GM19025 (cell line): Measurements from ENCODE around the gene HEG1.
A peak's percentile ranks its signal among the peaks of the same experiment; 100 is the strongest.

ENCODE experiments used
- ATAC-seq: cut with Tn5 transposase; IDR thresholded peaks from one replicate; pipeline ENCODE4 v1.9.1; 2021; ENCODE audit warnings: mild to moderate bottlenecking, low read depth, moderate library complexity; ENCODE audit not compliant: unreplicated experiment

Gene HEG1

GRCh38 chr3:124998247-124998630, 57.6 kb downstream of the HEG1 start:
- no peak for ATAC-seq

GRCh38 chr3:124997303-124998246, 58.2 kb downstream of the HEG1 start:
- ATAC-seq, result no peak

- peak; percentile 67 for ATAC-seq
Observed at GRCh38 chr3:124995460-124995994, 60.3 kb downstream of the HEG1 start.

- no peak for ATAC-seq
Observed at GRCh38 chr3:124993466-124993865, 62.3 kb downstream of the HEG1 start.

GRCh38 chr3:124992041-124992440, 63.8 kb downstream of the HEG1 start:
- no peak for ATAC-seq

- ATAC-seq, result no peak
Observed at GRCh38 chr3:124986192-124987143, 69.3 kb downstream of the HEG1 start.

- ATAC-seq, result no peak
Observed at GRCh38 chr3:124985349-124985748, 70.4 kb downstream of the HEG1 start.

GRCh38 chr3:124984754-124985153, 71.0 kb downstream of the HEG1 start:
- ATAC-seq, result no peak

GRCh38 chr3:124982855-124983254, 72.9 kb downstream of the HEG1 start:
- ATAC-seq, result no peak

- no peak for ATAC-seq
Observed at GRCh38 chr3:124981472-124981871, 74.3 kb downstream of the HEG1 start.

- no peak for ATAC-seq
Observed at GRCh38 chr3:124978627-124979026, 77.2 kb downstream of the HEG1 start.

- no peak for ATAC-seq
Observed at GRCh38 chr3:124976383-124976782, 79.4 kb downstream of the HEG1 start.

- no peak for ATAC-seq
Observed at GRCh38 chr3:124974691-124975090, 81.1 kb downstream of the HEG1 start.

GRCh38 chr3:124973290-124973689, 82.5 kb downstream of the HEG1 start:
- ATAC-seq, result no peak

GRCh38 chr3:124972457-124972856, 83.3 kb downstream of the HEG1 start:
- no peak for ATAC-seq

- no peak for ATAC-seq
Observed at GRCh38 chr3:124969963-124970722, 85.7 kb downstream of the HEG1 start.

GRCh38 chr3:124969190-124969589, 86.6 kb downstream of the HEG1 start:
- ATAC-seq, result no peak

- no peak for ATAC-seq
Observed at GRCh38 chr3:124967964-124968363, 87.8 kb downstream of the HEG1 start.

GRCh38 chr3:124966521-124967445, 89.0 kb downstream of the HEG1 start:
- no peak for ATAC-seq
